AG09309 (cell line): ENCODE measurements around the gene MRC2.
"Not testable (repeated sequence)": the region's sequence is repeated elsewhere in the genome, so short reads cannot be mapped to it uniquely, and the experiment has no call there.

Experiments used
- DNase-seq: peaks from one replicate; pipeline ENCODE4 v3.0.0-alpha.2; 2010; ENCODE audit warnings: low read depth
- H3K4me3 ChIP-seq: 2 replicates; pipeline ENCODE4 v1.5.1; 2011; ENCODE audit warnings: mild to moderate bottlenecking, low read depth, low read length, moderate library complexity; ENCODE audit not compliant: control insufficient read depth
- CTCF ChIP-seq: IDR thresholded peaks from 2 replicates; pipeline ENCODE4 v1.5.1; 2011; ENCODE audit warnings: mild to moderate bottlenecking, low read depth, low read length, inconsistent platforms; ENCODE audit not compliant: insufficient read depth, control insufficient read depth; ENCODE audit errors: missing control alignments

Gene MRC2

GRCh38 chr17:62693616-62694409, 66.3 kb downstream of the MRC2 start:
- H3K4me3 ChIP-seq, result no peak overlapping the region
- no peak for TF ChIP-seq CTCF
- DNase-seq, result no peak

- DNase-seq, H3K4me3 ChIP-seq: not testable (repeated sequence)
Observed at GRCh38 chr17:62695093-62695738, 67.7 kb downstream of the MRC2 start.

GRCh38 chr17:62696256-62696655, 68.8 kb downstream of the MRC2 start:
- no peak for DNase-seq
- no peak for TF ChIP-seq CTCF
- H3K4me3 ChIP-seq, result no peak overlapping the region

GRCh38 chr17:62696726-62697490, 69.4 kb downstream of the MRC2 start:
- TF ChIP-seq CTCF, result no peak
- no peak for DNase-seq
- no peak overlapping the region for H3K4me3 ChIP-seq

- not testable (repeated sequence) for H3K4me3 ChIP-seq, DNase-seq
Observed at GRCh38 chr17:62698459-62698858, 71.0 kb downstream of the MRC2 start.

- TF ChIP-seq CTCF, result no peak
- DNase-seq, result no peak
- no peak overlapping the region for H3K4me3 ChIP-seq
Observed at GRCh38 chr17:62700964-62701705, 73.7 kb downstream of the MRC2 start.

- no peak for TF ChIP-seq CTCF
- H3K4me3 ChIP-seq, result no peak overlapping the region
- no peak for DNase-seq
Observed at GRCh38 chr17:62701706-62702085, 74.2 kb downstream of the MRC2 start.
